IMR-90 (cell line): ENCODE results near the gene TINAGL1.

Experiments
- BHLHE40 ChIP-seq: fragments of 150-350 bp; IDR thresholded peaks from 2 replicates; pipeline ENCODE4 v1.6.1; 2016; ENCODE audit warnings: mild to moderate bottlenecking, low read depth, low read length
- POLR2A ChIP-seq: IDR thresholded peaks from 2 replicates; pipeline ENCODE4 v1.6.1; 2012; ENCODE audit warnings: mild to moderate bottlenecking, low read depth, low read length
- RAD21 ChIP-seq: IDR thresholded peaks from 2 replicates; pipeline ENCODE4 v1.6.1; 2012; ENCODE audit warnings: low read length, improper control_type of control experiment

- TF ChIP-seq POLR2A: no peak
- no peak for TF ChIP-seq BHLHE40
- TF ChIP-seq RAD21: no peak
Measured at GRCh38 chr1:31605908-31606427, 29.7 kb downstream of the TINAGL1 start.
